ENCODE results near the gene OR52A1.
"Not testable (repeated sequence)": the region's sequence is repeated elsewhere in the genome, so short reads cannot be mapped to it uniquely, and the experiment has no call there.

The OR52A1 gene

DNA sequence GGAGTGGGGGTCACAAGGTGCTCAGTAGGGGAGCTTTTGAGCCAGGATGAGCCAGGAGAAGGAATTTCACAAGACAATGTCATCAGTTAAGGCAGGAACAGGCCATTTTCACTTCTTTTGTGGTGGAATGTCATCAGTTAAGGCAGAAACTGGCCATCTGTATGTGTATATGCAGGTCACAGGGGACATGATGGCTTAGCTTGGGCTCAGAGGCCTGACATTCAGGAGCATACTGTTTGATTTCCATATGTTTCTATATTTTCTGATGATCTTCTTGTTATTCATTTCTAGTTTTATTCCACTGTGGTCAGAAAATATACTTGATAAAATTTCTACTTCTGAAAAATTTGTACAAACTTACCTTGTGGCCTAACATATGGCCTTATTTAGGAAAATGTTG, 11.3 kb upstream of the OR52A1 start:
- H3K27me3 ChIP-seq (ENCODE audit: low read depth, low read length); H3K9me3 ChIP-seq (ENCODE audit: control insufficient read depth in 1 of 2, low read length in 2 of 2); H3K27ac ChIP-seq (ENCODE audit: low read length); H3K36me3 ChIP-seq (ENCODE audit: control insufficient read depth in 1 of 2, insufficient read depth in 2 of 2, low read length in 2 of 2); H3K4me3 ChIP-seq (ENCODE audit: low read depth in 1 of 2, low read length in 2 of 2); H3K4me1 ChIP-seq (ENCODE audit: control insufficient read depth in 1 of 2, insufficient read depth in 2 of 2, low read length in 2 of 2): not testable (repeated sequence)

DNA sequence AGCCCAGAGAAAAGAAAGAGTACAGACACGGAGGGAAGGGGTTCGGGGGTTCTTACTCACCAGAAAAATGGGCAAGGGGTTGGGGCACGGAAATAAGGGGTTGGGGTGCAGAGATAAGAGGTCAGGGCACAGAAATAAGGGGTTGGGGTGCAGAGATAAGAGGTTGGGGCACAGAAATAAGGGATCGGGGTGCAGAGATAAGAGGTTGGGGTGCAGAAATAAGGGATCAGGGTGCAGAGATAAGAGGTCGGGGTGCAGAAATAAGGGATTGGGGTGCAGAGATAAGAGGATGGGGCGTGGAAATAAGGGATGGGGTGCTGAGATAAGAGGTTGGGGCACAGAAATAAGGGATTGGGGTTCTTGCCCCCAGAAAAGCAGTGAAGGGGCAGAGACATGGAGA, 10.2 kb upstream of the OR52A1 start:
- H3K36me3 ChIP-seq (ENCODE audit: control insufficient read depth in 1 of 2, insufficient read depth in 2 of 2, low read length in 2 of 2); H3K27ac ChIP-seq (ENCODE audit: low read length); H3K4me1 ChIP-seq (ENCODE audit: control insufficient read depth in 1 of 2, insufficient read depth in 2 of 2, low read length in 2 of 2); H3K9me3 ChIP-seq (ENCODE audit: control insufficient read depth in 1 of 2, low read length in 2 of 2); H3K4me3 ChIP-seq (ENCODE audit: low read depth in 1 of 2, low read length in 2 of 2); H3K27me3 ChIP-seq (ENCODE audit: low read depth, low read length): not testable (repeated sequence)

DNA sequence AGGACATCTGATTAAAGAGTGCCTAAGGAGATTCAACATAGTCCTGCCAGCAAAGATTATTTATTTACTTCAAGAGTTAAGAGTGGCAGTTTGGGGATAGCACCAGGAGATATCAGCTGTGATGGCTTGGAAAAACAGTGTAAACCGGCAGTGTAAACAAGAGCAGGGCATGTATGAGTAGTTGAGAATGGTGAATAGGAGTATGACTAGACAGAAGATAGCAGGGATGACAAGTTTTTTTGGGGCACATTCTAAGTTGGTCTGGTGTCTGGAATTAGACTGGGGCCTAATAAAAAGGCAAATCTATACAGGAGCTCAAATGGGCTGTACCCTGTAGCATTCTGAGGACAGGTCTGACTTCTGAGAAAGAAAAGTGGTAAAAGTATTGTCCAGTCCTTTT, 6.5 kb upstream of the OR52A1 start:
- H3K27me3 ChIP-seq (ENCODE audit: low read depth, low read length); H3K4me1 ChIP-seq (ENCODE audit: control insufficient read depth in 1 of 2, insufficient read depth in 2 of 2, low read length in 2 of 2); H3K27ac ChIP-seq (ENCODE audit: low read length); H3K9me3 ChIP-seq (ENCODE audit: control insufficient read depth in 1 of 2, low read length in 2 of 2); H3K4me3 ChIP-seq (ENCODE audit: low read depth in 1 of 2, low read length in 2 of 2); H3K36me3 ChIP-seq (ENCODE audit: control insufficient read depth in 1 of 2, insufficient read depth in 2 of 2, low read length in 2 of 2): not testable (repeated sequence)

DNA sequence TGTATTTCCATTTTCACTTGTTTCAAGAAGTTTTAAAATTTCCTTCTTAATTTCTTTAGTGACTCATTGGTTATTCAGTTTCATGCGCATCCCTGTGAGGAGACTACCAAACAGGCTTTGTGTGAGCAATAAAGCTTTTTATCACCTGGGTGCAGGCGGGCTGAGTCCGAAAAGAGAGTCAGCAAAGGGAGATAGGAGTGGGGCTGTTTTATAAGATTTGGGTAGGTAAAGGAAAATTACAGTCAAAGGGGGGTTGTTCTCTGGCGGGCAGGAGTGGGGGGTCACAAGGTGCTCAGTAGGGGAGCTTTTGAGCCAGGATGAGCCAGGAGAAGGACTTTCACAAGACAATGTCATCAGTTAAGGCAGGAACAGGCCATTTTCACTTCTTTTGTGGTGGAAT, 5.7 kb upstream of the OR52A1 start:
- not testable (repeated sequence) for H3K9me3 ChIP-seq (ENCODE audit: control insufficient read depth in 1 of 2, low read length in 2 of 2); H3K4me3 ChIP-seq (ENCODE audit: low read depth in 1 of 2, low read length in 2 of 2); H3K27ac ChIP-seq (ENCODE audit: low read length); H3K4me1 ChIP-seq (ENCODE audit: control insufficient read depth in 1 of 2, insufficient read depth in 2 of 2, low read length in 2 of 2); H3K36me3 ChIP-seq (ENCODE audit: control insufficient read depth in 1 of 2, insufficient read depth in 2 of 2, low read length in 2 of 2); H3K27me3 ChIP-seq (ENCODE audit: low read depth, low read length)

DNA sequence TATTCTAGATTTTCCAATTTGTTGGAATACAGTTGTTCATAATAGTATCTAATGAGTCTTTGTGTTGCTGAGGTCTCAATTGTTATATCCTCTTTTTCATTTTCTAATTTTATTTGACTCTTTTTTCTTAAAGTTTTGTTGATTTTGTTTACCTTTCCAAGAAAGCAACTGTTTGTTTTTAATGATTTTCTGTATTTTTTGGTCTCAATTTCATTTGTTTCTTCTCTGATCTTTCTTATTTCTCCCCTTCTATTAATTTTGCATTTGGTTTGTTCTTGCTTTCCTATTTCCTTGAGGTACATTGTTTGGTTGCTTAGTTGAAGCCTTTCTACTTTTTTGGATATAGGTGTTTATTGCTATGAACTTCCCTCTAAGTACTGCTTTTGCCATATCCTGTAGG, 5.2 kb upstream of the OR52A1 start:
- Histone ChIP-seq H3K4me3 (ENCODE audit: low read depth in 1 of 2, low read length in 2 of 2) (no peak overlapping the region), H3K4me1 (ENCODE audit: control insufficient read depth in 1 of 2, insufficient read depth in 2 of 2, low read length in 2 of 2) (no peaks in the 10 kb centered on the region), H3K27me3 (ENCODE audit: low read depth, low read length) (no peaks in the 10 kb centered on the region), H3K27ac (ENCODE audit: low read length) (no peak overlapping the region), H3K36me3 (ENCODE audit: control insufficient read depth in 1 of 2, insufficient read depth in 2 of 2, low read length in 2 of 2) (no peaks in the 10 kb centered on the region), H3K9me3 (ENCODE audit: control insufficient read depth in 1 of 2, low read length in 2 of 2) (no peaks in the 10 kb centered on the region)

DNA sequence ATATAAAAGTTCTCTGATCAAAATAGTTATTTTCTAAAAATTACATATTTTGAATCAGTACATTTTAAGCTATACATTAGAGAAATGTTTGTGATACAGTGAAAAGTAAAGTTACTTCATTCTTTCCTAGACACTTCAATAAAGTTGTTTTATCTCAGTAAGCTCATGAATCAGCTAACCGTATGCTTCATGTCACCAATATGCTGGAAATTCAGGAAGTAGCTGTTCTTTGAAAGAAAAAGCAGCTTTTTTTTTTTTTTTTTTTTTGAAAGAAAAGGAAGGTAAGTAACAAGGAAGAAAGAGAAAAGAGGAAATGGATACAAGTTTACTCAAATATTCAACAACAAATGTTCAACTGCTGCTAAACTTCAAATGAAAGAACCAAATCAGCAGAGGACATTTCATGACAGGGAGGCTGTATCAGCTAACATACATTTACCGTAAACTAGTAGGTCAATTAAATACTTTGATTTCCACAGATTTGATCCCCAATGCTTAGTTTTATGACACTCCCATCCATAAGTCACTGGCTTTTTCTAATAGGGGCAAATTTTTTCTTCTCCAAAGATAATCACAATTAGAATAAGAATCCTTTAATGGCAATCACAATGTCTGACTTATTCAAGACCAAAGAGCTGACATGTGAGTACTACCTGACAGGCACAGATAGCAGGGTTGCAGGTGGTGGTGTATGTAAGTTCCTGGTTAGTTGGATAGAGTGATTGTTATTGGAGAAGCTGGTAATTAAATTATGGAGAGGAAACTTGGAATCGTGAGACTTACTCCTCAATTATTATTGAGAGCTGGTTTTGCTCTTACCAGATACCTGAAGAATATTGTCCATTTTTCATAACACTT, 754 bp downstream of the OR52A1 start:
- Histone ChIP-seq H3K9me3 (ENCODE audit: control insufficient read depth in 1 of 2, low read length in 2 of 2) (no peaks in the 10 kb centered on the region), H3K27ac (ENCODE audit: low read length) (no peak overlapping the region), H3K4me3 (ENCODE audit: low read depth in 1 of 2, low read length in 2 of 2) (no peak overlapping the region), H3K27me3 (ENCODE audit: low read depth, low read length) (no peaks in the 10 kb centered on the region), H3K4me1 (ENCODE audit: control insufficient read depth in 1 of 2, insufficient read depth in 2 of 2, low read length in 2 of 2) (no peaks in the 10 kb centered on the region), H3K36me3 (ENCODE audit: control insufficient read depth in 1 of 2, insufficient read depth in 2 of 2, low read length in 2 of 2) (no peaks in the 10 kb centered on the region)

DNA sequence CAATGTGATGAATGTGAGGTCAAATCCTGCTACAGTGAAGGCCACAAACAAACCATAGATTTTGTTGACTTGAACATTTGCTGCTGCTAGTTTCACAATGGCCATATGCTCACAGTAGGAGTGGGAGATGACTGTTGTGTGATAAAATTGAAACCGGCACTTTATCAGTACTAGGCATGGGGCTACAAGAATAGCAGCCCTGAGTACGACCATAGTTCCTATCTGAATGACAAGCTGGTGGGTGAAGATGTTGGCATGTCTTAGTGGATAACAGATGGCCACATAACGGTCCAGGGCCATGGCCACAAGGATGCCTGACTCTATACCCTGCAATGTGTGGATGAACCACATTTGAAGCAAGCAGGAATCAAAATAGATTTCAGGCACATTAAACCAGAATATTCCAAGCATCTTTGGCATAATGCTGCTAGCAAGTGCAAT, 2.8 kb downstream of the OR52A1 start:
- no peaks in the 10 kb centered on the region for H3K27me3 ChIP-seq (ENCODE audit: low read depth, low read length)
- H3K4me1 ChIP-seq (ENCODE audit: control insufficient read depth in 1 of 2, insufficient read depth in 2 of 2, low read length in 2 of 2), result no peaks in the 10 kb centered on the region
- H3K4me3 ChIP-seq (ENCODE audit: low read depth in 1 of 2, low read length in 2 of 2), result no peak overlapping the region
- H3K36me3 ChIP-seq (ENCODE audit: control insufficient read depth in 1 of 2, insufficient read depth in 2 of 2, low read length in 2 of 2), result no peaks in the 10 kb centered on the region
- no peak overlapping the region for H3K27ac ChIP-seq (ENCODE audit: low read length)
- H3K9me3 ChIP-seq (ENCODE audit: control insufficient read depth in 1 of 2, low read length in 2 of 2), result no peaks in the 10 kb centered on the region

DNA sequence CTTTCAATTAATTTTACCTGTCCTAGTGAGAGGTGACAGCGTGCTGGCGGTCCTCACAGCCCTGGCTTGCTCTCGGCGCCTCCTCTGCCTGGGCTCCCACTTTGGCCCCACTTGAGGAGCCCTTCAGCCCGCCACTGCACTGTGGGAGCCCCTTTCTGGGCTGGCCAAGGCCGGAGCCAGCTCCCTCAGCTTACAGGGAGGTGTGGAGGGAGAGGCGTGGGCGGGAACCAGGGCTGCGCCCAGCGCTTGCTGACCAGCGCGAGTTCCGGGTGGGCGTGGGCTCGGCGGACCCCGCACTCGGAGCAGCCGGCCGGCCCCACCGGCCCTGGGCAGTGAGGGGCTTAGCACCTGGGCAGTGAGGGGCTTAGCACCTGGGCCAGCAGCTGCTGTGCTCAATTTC, 10.4 kb downstream of the OR52A1 start:
- not testable (repeated sequence) for H3K36me3 ChIP-seq (ENCODE audit: control insufficient read depth in 1 of 2, insufficient read depth in 2 of 2, low read length in 2 of 2); H3K4me3 ChIP-seq (ENCODE audit: low read depth in 1 of 2, low read length in 2 of 2); H3K27me3 ChIP-seq (ENCODE audit: low read depth, low read length); H3K9me3 ChIP-seq (ENCODE audit: control insufficient read depth in 1 of 2, low read length in 2 of 2); H3K4me1 ChIP-seq (ENCODE audit: control insufficient read depth in 1 of 2, insufficient read depth in 2 of 2, low read length in 2 of 2); H3K27ac ChIP-seq (ENCODE audit: low read length)

DNA sequence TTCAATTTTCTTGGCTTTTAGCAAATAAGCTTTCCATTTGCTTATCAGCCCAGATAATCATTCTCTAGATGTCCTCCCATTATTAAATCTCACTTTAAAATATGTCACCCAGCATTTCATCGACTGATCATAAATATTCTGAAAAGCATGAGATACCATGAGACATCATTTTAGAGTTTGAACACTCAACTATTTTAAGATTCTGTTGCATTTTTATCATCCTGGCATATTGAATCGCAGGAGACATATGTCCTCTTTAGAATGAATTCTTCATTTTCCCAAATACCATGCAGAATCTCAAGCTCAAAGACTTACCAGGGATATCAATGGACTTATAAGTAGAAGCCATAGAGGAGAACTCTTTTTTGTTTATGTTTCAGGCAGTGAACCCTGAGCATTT, 16.6 kb downstream of the OR52A1 start, which contains the start of gene OR52A5:
Gene OR52A5, minus strand, starts transcription at position 361 of the 400 bp plus-strand sequence. CDS start 5,714 bp downstream, outside the sequence.
- no peak within 1 kb of the TSS for H3K27ac ChIP-seq (ENCODE audit: low read length)
- H3K36me3 ChIP-seq (ENCODE audit: control insufficient read depth in 1 of 2, insufficient read depth in 2 of 2, low read length in 2 of 2), result no peaks in the 10 kb centered on the region
- no peaks in the 10 kb centered on the region for H3K9me3 ChIP-seq (ENCODE audit: control insufficient read depth in 1 of 2, low read length in 2 of 2)
- H3K4me3 ChIP-seq (ENCODE audit: low read depth in 1 of 2, low read length in 2 of 2), result no peak within 1 kb of the TSS
- H3K4me1 ChIP-seq (ENCODE audit: control insufficient read depth in 1 of 2, insufficient read depth in 2 of 2, low read length in 2 of 2), result no peaks in the 10 kb centered on the region
- H3K27me3 ChIP-seq (ENCODE audit: low read depth, low read length), result no peaks in the 10 kb centered on the region

DNA sequence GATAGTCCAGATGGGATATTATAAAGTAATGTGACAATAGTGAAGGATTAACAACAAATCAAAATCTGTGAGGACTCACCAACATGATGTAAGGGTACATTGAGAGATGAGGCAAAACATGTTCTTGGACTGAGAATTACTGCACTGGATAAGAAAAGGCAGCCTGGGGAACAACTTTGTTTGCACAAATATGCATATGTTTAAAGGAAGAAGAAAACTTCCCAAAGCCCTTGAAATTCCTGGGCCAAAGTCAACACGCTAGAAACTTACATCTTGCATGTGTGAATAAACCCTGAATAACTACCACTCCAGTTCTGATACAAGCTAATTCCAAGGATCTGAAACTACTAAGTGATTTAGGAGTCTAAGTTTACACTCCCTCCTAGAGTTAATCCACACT, 17.5 kb downstream of the OR52A1 start:
- no peaks in the 10 kb centered on the region for H3K36me3 ChIP-seq (ENCODE audit: control insufficient read depth in 1 of 2, insufficient read depth in 2 of 2, low read length in 2 of 2)
- no peak overlapping the region for H3K4me3 ChIP-seq (ENCODE audit: low read depth in 1 of 2, low read length in 2 of 2)
- H3K9me3 ChIP-seq (ENCODE audit: control insufficient read depth in 1 of 2, low read length in 2 of 2), result no peaks in the 10 kb centered on the region
- H3K27me3 ChIP-seq (ENCODE audit: low read depth, low read length), result no peaks in the 10 kb centered on the region
- no peak overlapping the region for H3K27ac ChIP-seq (ENCODE audit: low read length)
- no peaks in the 10 kb centered on the region for H3K4me1 ChIP-seq (ENCODE audit: control insufficient read depth in 1 of 2, insufficient read depth in 2 of 2, low read length in 2 of 2)

DNA sequence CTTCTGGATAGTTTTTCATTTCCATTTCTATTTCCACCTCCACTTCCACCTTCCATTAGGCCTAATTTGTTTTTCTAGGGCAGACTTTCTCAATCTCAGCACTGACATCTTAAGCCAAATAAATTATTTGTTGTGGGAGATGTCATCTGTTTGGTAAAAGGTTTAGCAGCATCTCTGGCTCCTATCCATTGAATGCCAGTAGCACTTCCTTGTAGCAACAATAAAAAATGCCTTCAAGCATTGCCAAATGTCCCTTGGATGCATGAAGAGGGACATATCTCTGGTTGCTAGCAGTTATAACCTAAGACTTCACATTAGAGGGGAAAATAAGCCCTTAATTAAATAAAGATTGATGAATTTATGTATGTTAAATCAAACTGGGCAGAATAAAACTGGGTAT, 18.3 kb downstream of the OR52A1 start:
- Histone ChIP-seq H3K27ac (ENCODE audit: low read length) (no peak overlapping the region), H3K27me3 (ENCODE audit: low read depth, low read length) (no peaks in the 10 kb centered on the region), H3K4me3 (ENCODE audit: low read depth in 1 of 2, low read length in 2 of 2) (no peak overlapping the region), H3K36me3 (ENCODE audit: control insufficient read depth in 1 of 2, insufficient read depth in 2 of 2, low read length in 2 of 2) (no peaks in the 10 kb centered on the region), H3K9me3 (ENCODE audit: control insufficient read depth in 1 of 2, low read length in 2 of 2) (no peaks in the 10 kb centered on the region), H3K4me1 (ENCODE audit: control insufficient read depth in 1 of 2, insufficient read depth in 2 of 2, low read length in 2 of 2) (no peaks in the 10 kb centered on the region)
